GM12892 (cell line): Measurements from ENCODE around the gene CP.

Source experiments
- POLR2A ChIP-seq: IDR thresholded peaks from 2 replicates; pipeline ENCODE4 v1.6.1; 2011; ENCODE audit warnings: low read depth, low read length, control low read depth
- POLR2AphosphoS5 ChIP-seq: IDR thresholded peaks from 2 replicates; pipeline ENCODE4 v1.6.1; 2011; ENCODE audit warnings: low read depth, low read length, control low read depth
- TAF1 ChIP-seq: IDR thresholded peaks from 2 replicates; pipeline ENCODE4 v1.6.1; 2011; ENCODE audit warnings: low read depth, mild to moderate bottlenecking, control low read depth, low read length, borderline replicate concordance

- no peak for TF ChIP-seq POLR2A
- TF ChIP-seq POLR2AphosphoS5 = no peak
- no peak for TF ChIP-seq TAF1
Measured at GRCh38 chr3:149251186-149251585, 29.6 kb upstream of the CP start.
